22Rv1 (cell line): ENCODE measurements around the gene ZNF691.

Experiments
- CTCF ChIP-seq: fragments of 450-650 bp; IDR thresholded peaks from 2 replicates; pipeline ENCODE4 v1.5.1; 2017; ENCODE audit warnings: mild to moderate bottlenecking
- ZFX ChIP-seq: fragments of 450-650 bp; IDR thresholded peaks from 2 replicates; pipeline ENCODE4 v1.6.1; 2017; ENCODE audit warnings: antibody characterized with exemption, borderline replicate concordance

GRCh38 chr1:42847721-42848460, 1.5 kb downstream of the ZNF691 start:
- no peak for TF ChIP-seq CTCF
- no peak for TF ChIP-seq ZFX
